DND-41 (cell line): Measurements from ENCODE around the gene PITPNM1.
"Not testable (repeated sequence)": the region's sequence is repeated elsewhere in the genome, so short reads cannot be mapped to it uniquely, and the experiment has no call there.

Source experiments
- ATAC-seq: fragments of 200-7000 bp; cut with Tn5 transposase; 3 replicates; pipeline ENCODE4 v1.9.1; 2021; ENCODE audit warnings: low read depth; ENCODE audit not compliant: insufficient read depth
- DNase-seq: peaks from one replicate; pipeline ENCODE4 v3.0.0-alpha.2; 2020
- H2AFZ ChIP-seq: 2 replicates; pipeline ENCODE4 v1.6.0; 2012; ENCODE audit warnings: low read depth, low read length
- H3K27ac ChIP-seq: 2 replicates; pipeline ENCODE4 v1.5.1; 2012; ENCODE audit warnings: low read length, inconsistent platforms
- H3K27me3 ChIP-seq: fragments of 200-600 bp; sonication (generic); 2 replicates; pipeline ENCODE4 v1.6.0; 2012; ENCODE audit warnings: low read length, mild to moderate bottlenecking, inconsistent platforms; ENCODE audit not compliant: insufficient read depth, poor library complexity
- H3K36me3 ChIP-seq: 2 replicates; pipeline ENCODE4 v1.5.1; 2012; ENCODE audit warnings: low read length, inconsistent platforms; ENCODE audit not compliant: insufficient read depth
- H3K4me1 ChIP-seq: 2 replicates; pipeline ENCODE4 v1.5.1; 2012; ENCODE audit warnings: mild to moderate bottlenecking, low read length; ENCODE audit not compliant: insufficient read depth
- H3K4me2 ChIP-seq: 2 replicates; pipeline ENCODE4 v1.6.0; 2012; ENCODE audit warnings: mild to moderate bottlenecking, moderate library complexity, low read length, inconsistent platforms; ENCODE audit not compliant: insufficient read depth
- H3K4me3 ChIP-seq, 2 experiments: fragments of 200-600 bp in 1 of 2; shearing (Covaris generic) in 1 of 2; 2 replicates each; pipeline ENCODE4 v1.5.1; 2012 to 2016; ENCODE audit warnings: inconsistent platforms in 2 of 2, low read length in 2 of 2, mild to moderate bottlenecking in 2 of 2, low read depth in 1 of 2, moderate library complexity in 1 of 2
- H3K79me2 ChIP-seq: 2 replicates; pipeline ENCODE4 v1.6.0; 2012; ENCODE audit warnings: low read length, inconsistent platforms; ENCODE audit not compliant: insufficient read depth
- H3K9ac ChIP-seq: 2 replicates; pipeline ENCODE4 v1.6.0; 2012; ENCODE audit warnings: low read depth, mild to moderate bottlenecking, inconsistent platforms, low read length, moderate library complexity
- H3K9me3 ChIP-seq: 2 replicates; pipeline ENCODE4 v1.5.1; 2012; ENCODE audit warnings: low read length, moderate library complexity, mild to moderate bottlenecking, inconsistent platforms; ENCODE audit not compliant: insufficient read depth, severe bottlenecking
- H4K20me1 ChIP-seq: 2 replicates; pipeline ENCODE4 v1.6.0; 2012; ENCODE audit warnings: low read length; ENCODE audit not compliant: insufficient read depth
- EZH2 ChIP-seq: IDR thresholded peaks from 3 replicates; pipeline ENCODE4 v1.6.1; 2012; ENCODE audit warnings: borderline replicate concordance, low read depth, mild to moderate bottlenecking, moderate library complexity, low read length, inconsistent platforms; ENCODE audit not compliant: severe bottlenecking
- TF ChIP-seq, protein P1 (sequence below): IDR thresholded peaks from 2 replicates; pipeline ENCODE4 v1.5.1; 2012; ENCODE audit warnings: borderline replicate concordance, low read length, moderate library complexity, mild to moderate bottlenecking; ENCODE audit not compliant: poor library complexity, severe bottlenecking; ENCODE audit errors: extremely low read depth

Gene PITPNM1

DNA sequence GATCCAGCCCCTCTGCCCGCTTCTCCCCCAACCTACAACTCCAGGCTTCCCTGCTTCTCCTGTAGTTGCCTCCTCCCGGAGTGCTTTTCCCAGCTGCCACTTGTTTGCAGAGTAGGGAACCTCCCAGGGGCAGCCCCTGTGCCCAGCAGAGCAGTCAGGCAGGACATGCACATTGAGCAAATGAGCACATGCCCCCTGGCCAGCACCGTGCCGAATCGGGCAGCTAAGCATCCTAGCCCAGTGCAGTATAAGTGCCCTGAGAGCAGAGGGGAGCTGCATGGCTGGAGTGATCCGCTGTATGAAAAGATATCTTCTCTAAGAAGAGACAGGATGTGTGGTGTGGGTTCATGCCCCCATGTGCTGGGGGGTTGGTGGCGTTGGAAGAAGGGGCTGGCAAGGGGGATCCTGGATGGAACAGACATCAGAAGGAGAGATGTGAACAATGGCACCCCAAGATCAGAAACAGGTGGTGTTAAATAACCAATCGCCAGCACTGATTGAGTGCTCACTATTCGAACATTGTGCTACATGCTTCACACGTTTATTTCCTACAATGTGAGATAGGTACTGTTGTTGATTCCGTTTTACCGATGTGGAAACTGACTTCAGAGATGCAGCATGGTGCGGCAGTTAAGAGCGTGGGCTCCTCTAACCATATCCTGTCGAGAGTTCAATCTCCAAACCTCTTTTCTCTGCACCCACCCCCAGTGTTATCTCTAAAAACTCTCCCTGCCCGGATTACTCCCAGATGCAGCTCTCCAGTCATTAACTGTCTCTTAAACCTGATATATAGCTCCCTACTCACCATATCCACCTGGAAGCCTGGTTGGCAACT lies 21.1 kb downstream of the PITPNM1 start:
- ATAC-seq: peak; percentile 46
- Histone ChIP-seq H3K27me3 (no peaks in the 10 kb centered on the region), H3K27ac (peak overlapping the region; percentile 99), H3K4me3 (peak overlapping the region; percentile 28 to 68), H3K9ac (peak overlapping the region; percentile 95), H3K79me2 (peaks cover 46% of the 10 kb centered on the region), H3K9me3 (no peaks in the 10 kb centered on the region), H3K4me2 (peak overlapping the region; percentile 76), H4K20me1 (peaks cover 22% of the 10 kb centered on the region), H3K36me3 (peaks cover 40% of the 10 kb centered on the region), H3K4me1 (peaks cover 44% of the 10 kb centered on the region), H2AFZ (peak overlapping the region; percentile 28)
- DNase-seq: peak; percentile 75
- TF ChIP-seq, protein P1, sequence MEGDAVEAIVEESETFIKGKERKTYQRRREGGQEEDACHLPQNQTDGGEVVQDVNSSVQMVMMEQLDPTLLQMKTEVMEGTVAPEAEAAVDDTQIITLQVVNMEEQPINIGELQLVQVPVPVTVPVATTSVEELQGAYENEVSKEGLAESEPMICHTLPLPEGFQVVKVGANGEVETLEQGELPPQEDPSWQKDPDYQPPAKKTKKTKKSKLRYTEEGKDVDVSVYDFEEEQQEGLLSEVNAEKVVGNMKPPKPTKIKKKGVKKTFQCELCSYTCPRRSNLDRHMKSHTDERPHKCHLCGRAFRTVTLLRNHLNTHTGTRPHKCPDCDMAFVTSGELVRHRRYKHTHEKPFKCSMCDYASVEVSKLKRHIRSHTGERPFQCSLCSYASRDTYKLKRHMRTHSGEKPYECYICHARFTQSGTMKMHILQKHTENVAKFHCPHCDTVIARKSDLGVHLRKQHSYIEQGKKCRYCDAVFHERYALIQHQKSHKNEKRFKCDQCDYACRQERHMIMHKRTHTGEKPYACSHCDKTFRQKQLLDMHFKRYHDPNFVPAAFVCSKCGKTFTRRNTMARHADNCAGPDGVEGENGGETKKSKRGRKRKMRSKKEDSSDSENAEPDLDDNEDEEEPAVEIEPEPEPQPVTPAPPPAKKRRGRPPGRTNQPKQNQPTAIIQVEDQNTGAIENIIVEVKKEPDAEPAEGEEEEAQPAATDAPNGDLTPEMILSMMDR: no peak
- no peak for TF ChIP-seq EZH2

DNA sequence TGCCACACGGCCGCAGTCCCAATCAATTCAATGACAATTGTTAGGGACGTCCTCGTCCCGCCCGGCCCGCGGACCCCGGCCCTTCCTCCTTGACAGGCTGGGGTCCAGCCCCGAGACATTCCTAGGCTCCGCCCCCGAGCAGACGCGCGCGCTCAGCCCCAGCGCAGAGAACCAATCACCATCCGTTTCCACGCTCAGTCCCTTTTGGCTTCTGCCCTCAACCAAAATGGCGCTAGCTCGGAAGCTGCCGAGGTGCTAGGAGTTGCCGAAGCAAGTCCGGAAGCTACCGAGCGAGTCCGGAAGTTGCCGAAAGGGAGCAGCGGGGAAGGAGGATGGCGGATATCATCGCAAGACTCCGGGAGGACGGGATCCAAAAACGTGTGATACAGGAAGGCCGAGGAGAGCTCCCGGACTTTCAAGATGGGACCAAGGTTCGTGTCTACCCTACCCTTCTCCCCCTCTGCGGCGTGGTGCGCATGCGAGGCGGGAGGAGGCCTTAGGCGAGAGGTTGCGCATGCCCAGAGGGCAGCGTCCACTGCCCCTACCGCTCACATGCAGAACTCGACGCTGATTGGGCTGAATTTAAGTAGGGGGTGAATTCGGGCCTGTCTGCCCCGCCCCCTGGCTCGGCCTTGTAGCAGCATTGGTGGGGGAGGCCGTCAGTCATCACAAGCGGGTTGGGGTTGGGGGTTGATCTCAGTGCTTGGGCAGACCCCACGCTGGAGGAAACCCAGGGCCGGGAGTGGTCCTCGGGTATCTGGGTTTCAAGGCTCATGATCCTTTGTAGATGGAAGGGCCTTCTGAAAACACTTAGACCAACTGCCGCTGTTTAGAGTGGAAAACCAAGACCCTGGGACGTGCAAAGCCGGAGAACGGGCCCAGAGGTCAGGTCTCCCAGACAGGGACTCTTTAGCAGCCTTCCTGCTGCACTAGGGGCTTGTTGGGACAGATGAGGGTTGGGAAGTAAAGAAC lies 22.1 kb downstream of the PITPNM1 start, which contains the start of gene AIP:
AIP (plus strand) TSS at position 200 of the 972 bp plus-strand sequence; CDS start at position 333, 133 bp downstream.
- H3K9ac ChIP-seq: peak within 1 kb of the TSS; percentile 95
- H2AFZ ChIP-seq: peak within 1 kb of the TSS; percentile 87
- peaks cover 31% of the 10 kb centered on the region for H3K36me3 ChIP-seq
- no peaks in the 10 kb centered on the region for H3K27me3 ChIP-seq
- H3K4me1 ChIP-seq: peaks cover 44% of the 10 kb centered on the region
- peak; percentile 99 for DNase-seq
- peak; percentile 81 for ATAC-seq
- peak within 1 kb of the TSS; percentile 28 to 68 for H3K4me3 ChIP-seq
- H3K9me3 ChIP-seq: no peaks in the 10 kb centered on the region
- H4K20me1 ChIP-seq: peaks cover 19% of the 10 kb centered on the region
- peak within 1 kb of the TSS; percentile 99 for H3K27ac ChIP-seq
- TF ChIP-seq EZH2: no peak
- TF ChIP-seq, protein P1: peak; percentile 40
- H3K4me2 ChIP-seq: peak within 1 kb of the TSS; percentile 76
- peaks cover 45% of the 10 kb centered on the region for H3K79me2 ChIP-seq

DNA sequence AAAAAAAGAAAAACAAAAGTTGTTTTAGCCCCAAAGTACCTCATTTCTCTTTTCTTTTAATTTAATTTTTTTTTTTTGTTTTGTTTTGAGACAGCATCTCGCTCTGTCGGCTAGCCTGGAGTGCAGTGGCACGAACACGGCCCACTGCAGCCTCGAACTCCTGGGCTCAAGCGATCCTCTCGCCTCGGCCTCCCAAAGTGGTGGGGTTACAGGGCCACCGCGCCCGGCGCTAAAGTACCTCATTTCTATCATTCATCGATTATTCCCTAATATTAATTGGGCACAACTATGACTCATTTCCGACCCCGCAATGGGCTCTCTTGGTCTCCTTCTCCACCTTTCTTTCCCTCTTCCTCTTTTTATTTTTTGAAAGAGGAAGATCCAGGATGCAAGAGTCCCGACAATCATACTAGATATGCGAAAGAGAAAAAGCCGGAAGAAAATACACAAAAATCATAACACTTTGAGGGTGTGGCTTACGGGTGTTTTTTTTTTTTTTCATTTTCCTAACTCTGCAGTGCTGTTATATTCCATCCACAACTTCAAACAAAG lies 22.8 kb downstream of the PITPNM1 start:
- peaks cover 44% of the 10 kb centered on the region for H3K4me1 ChIP-seq
- no peak for ATAC-seq
- H3K9me3 ChIP-seq: no peaks in the 10 kb centered on the region
- H3K27ac ChIP-seq: peak overlapping the region; percentile 99
- H4K20me1 ChIP-seq: peaks cover 12% of the 10 kb centered on the region
- peaks cover 23% of the 10 kb centered on the region for H3K36me3 ChIP-seq
- no peaks in the 10 kb centered on the region for H3K27me3 ChIP-seq
- peak overlapping the region; percentile 76 for H3K4me2 ChIP-seq
- TF ChIP-seq, protein P1: no peak
- TF ChIP-seq EZH2: no peak
- peak overlapping the region; percentile 87 for H2AFZ ChIP-seq
- peaks cover 38% of the 10 kb centered on the region for H3K79me2 ChIP-seq
- peak overlapping the region; percentile 28 to 68 for H3K4me3 ChIP-seq
- H3K9ac ChIP-seq: peak overlapping the region; percentile 95
- DNase-seq: peak; percentile 7

DNA sequence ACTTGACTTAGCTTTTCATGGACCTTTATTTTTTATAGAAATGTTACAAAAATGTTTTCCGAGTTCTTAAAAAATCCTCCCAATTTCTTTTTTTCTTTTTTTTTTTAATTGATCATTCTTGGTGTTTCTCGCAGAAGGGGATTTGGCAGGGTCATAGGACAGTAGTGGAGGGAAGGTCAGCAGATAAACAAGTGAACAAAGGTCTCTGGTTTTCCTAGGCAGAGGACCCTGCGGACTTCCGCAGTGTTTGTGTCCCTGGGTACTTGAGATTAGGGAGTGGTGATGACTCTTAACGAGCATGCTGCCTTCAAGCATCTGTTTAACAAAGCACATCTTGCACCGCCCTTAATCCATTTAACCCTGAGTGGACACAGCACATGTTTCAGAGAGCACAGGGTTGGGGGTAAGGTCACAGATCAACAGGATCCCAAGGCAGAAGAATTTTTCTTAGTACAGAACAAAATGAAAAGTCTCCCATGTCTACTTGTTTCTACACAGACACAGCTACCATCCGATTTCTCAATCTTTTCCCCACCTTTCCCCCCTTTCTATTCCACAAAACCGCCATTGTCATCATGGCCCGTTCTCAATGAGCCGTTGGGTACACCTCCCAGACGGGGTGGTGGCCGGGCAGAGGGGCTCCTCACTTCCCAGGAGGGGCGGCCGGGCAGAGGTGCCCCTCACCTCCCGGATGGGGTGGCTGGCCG lies 27.7 kb downstream of the PITPNM1 start:
- H3K4me1 ChIP-seq, H3K4me3 ChIP-seq, H3K27me3 ChIP-seq, H2AFZ ChIP-seq, H3K36me3 ChIP-seq, DNase-seq, H3K9me3 ChIP-seq, H3K9ac ChIP-seq, H3K27ac ChIP-seq, H3K79me2 ChIP-seq, H3K4me2 ChIP-seq, ATAC-seq, H4K20me1 ChIP-seq: not testable (repeated sequence)

DNA sequence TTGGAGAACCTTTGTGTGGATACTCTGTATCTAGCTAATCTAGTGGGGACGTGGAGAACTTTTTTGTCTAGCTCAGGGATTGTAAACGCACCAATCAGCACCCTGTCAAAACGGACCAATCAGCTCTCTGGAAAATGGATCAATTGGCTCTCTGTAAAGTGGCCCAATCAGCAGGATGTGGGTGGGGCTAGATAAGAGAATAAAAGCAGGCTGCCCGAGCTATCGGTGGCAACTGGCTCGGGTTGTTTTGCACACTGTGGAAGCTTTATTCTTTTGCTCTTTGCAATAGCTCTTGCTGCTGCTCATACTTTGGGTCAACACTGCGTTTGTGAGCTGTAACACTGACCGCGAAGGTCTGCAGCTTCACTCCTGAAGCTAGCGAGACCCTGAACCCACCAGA lies 28.5 kb downstream of the PITPNM1 start:
- not testable (repeated sequence) for H4K20me1 ChIP-seq, H3K27me3 ChIP-seq, H3K4me2 ChIP-seq, H3K79me2 ChIP-seq, ATAC-seq, H3K9me3 ChIP-seq, H3K27ac ChIP-seq, H3K9ac ChIP-seq, DNase-seq, H3K4me1 ChIP-seq, H3K4me3 ChIP-seq, H2AFZ ChIP-seq, H3K36me3 ChIP-seq
